Endothelial cell of umbilical vein (primary cell): ENCODE results near the gene TSSK6. TPM values are rescaled to one million over a fixed set of nuclear protein-coding genes. Genes with fewer than 3 reads are reported as not detected.

Experiments
- BruUV-seq: library from RNA; stranded (reverse); fragments of 400-500 nt; replicated peaks from 2 replicates; lab custom pipeline; 2021; lab: Mats Ljungman, UMichigan
- CTCF ChIA-PET: fragments of 300-600, 350-600 bp; sonication (Branson Sonifier 250); formaldehyde crosslinking; loops from one replicate; lab custom pipeline; 2021; ENCODE audit warnings: antibody characterized with exemption, inconsistent platforms; lab: Charles Lee
- POLR2A ChIA-PET: fragments of 300-600, 350-600 bp; sonication (Branson Sonifier 250); formaldehyde crosslinking; loops from one replicate; lab custom pipeline; 2021; ENCODE audit warnings: antibody characterized with exemption, inconsistent platforms; lab: Charles Lee
- DNase-seq: peaks from one replicate; pipeline ENCODE4 v3.0.0-alpha.2; 2011; ENCODE audit warnings: low read depth, low spot score
- FAIRE-seq: peaks from 2 replicates; lab custom pipeline; 2011; peaks lifted over from hg19 to GRCh38; lab: Jason Lieb, UNC
- H2AFZ ChIP-seq: 2 replicates; pipeline ENCODE4 v1.6.0; 2012; ENCODE audit warnings: low read depth, low read length, control low read depth, inconsistent platforms
- H3K27ac ChIP-seq: 2 replicates; pipeline ENCODE4 v1.5.1; 2011; ENCODE audit warnings: low read depth, mild to moderate bottlenecking, control low read depth, low read length, moderate library complexity; ENCODE audit not compliant: insufficient read depth
- H3K27me3 ChIP-seq, 2 experiments: 2 replicates each; pipeline versions ENCODE4 v1.6.0 to v1.6.1; 2011; ENCODE audit warnings: low read length in 2 of 2, mixed read lengths in 1 of 2; ENCODE audit not compliant: control insufficient read depth in 2 of 2, insufficient read depth in 2 of 2
- H3K36me3 ChIP-seq, 2 experiments: 2 replicates in 1 of 2; 3 replicates in 1 of 2; pipeline ENCODE4 v1.5.1; 2011; ENCODE audit warnings: low read length in 2 of 2, mild to moderate bottlenecking in 1 of 2, moderate library complexity in 1 of 2; ENCODE audit not compliant: control insufficient read depth in 2 of 2, insufficient read depth in 2 of 2; ENCODE audit errors: extremely low read depth in 1 of 2
- H3K4me1 ChIP-seq: 3 replicates; pipeline ENCODE4 v1.5.1; 2011; ENCODE audit warnings: mild to moderate bottlenecking, low read length; ENCODE audit not compliant: control insufficient read depth, insufficient read depth; ENCODE audit errors: extremely low read depth
- H3K4me2 ChIP-seq: 2 replicates; pipeline ENCODE4 v1.6.1; 2011; ENCODE audit warnings: low read length, control low read depth, mixed read lengths; ENCODE audit not compliant: insufficient read depth
- H3K4me3 ChIP-seq, 3 experiments: fragments of 200-600 bp in 1 of 3; sonication (generic), shearing (Covaris generic) in 1 of 3; replicated peaks in 1 of 3; 2 replicates each; pipeline ENCODE4 v1.5.1; 2011 to 2016; ENCODE audit warnings: control low read depth in 3 of 3, low read length in 3 of 3, mild to moderate bottlenecking in 2 of 3, inconsistent platforms in 1 of 3, low read depth in 1 of 3, moderate library complexity in 1 of 3; ENCODE audit not compliant: insufficient read depth in 1 of 3
- H3K79me2 ChIP-seq: 2 replicates; pipeline ENCODE4 v1.6.0; 2012; ENCODE audit warnings: low read length, inconsistent platforms; ENCODE audit not compliant: control insufficient read depth, insufficient read depth
- H3K9ac ChIP-seq: replicated peaks from 2 replicates; pipeline ENCODE3; 2011; ENCODE audit warnings: low read length, control low read depth; ENCODE audit not compliant: insufficient read depth; ENCODE audit errors: extremely low read depth
- H3K9me1 ChIP-seq: replicated peaks from 3 replicates; pipeline ENCODE4 v1.6.0; 2011; ENCODE audit warnings: mild to moderate bottlenecking, low read length; ENCODE audit not compliant: control insufficient read depth, insufficient read depth; ENCODE audit errors: extremely low read depth
- H3K9me3 ChIP-seq: replicated peaks from 2 replicates; pipeline ENCODE4 v1.5.1; 2012; ENCODE audit warnings: low read length, inconsistent platforms; ENCODE audit not compliant: control insufficient read depth, insufficient read depth
- H4K20me1 ChIP-seq: replicated peaks from 2 replicates; pipeline ENCODE3; 2011; ENCODE audit warnings: mild to moderate bottlenecking, low read length; ENCODE audit not compliant: control insufficient read depth, insufficient read depth; ENCODE audit errors: extremely low read depth
- CTCF ChIP-seq, 2 donors: IDR thresholded peaks; 1 replicate in 1 of 2; 2 replicates in 1 of 2; pipeline ENCODE4 v1.5.1; 2011; ENCODE audit warnings: low read length in 2 of 2, mild to moderate bottlenecking in 2 of 2, moderate library complexity in 2 of 2, control low read depth in 1 of 2, inconsistent platforms in 1 of 2, low read depth in 1 of 2; ENCODE audit not compliant: insufficient read depth in 1 of 2; ENCODE audit errors: extremely low read depth in 1 of 2
- EZH2 ChIP-seq: IDR thresholded peaks from 2 replicates; pipeline ENCODE4 v1.6.1; 2012; ENCODE audit warnings: borderline replicate concordance, low read depth, mild to moderate bottlenecking, moderate library complexity, low read length, inconsistent platforms; ENCODE audit not compliant: severe bottlenecking
- FOS ChIP-seq: IDR thresholded peaks from 2 replicates; pipeline ENCODE4 v1.6.1; 2011; ENCODE audit warnings: mild to moderate bottlenecking, low read length, moderate library complexity, borderline replicate concordance; ENCODE audit not compliant: insufficient read depth
- GATA2 ChIP-seq: IDR thresholded peaks from 2 replicates; pipeline ENCODE4 v1.7.0; 2011; ENCODE audit warnings: low read depth, mild to moderate bottlenecking, moderate library complexity, mixed read lengths, low read length; ENCODE audit not compliant: insufficient read length, insufficient read depth
- JUN ChIP-seq: IDR thresholded peaks from 2 replicates; pipeline ENCODE4 v1.6.1; 2011; ENCODE audit warnings: borderline replicate concordance, low read depth; ENCODE audit not compliant: insufficient read length, insufficient read depth
- MAX ChIP-seq: IDR thresholded peaks from 2 replicates; pipeline ENCODE4 v1.6.1; 2011; ENCODE audit not compliant: insufficient read depth, insufficient read length
- MYC ChIP-seq: IDR thresholded peaks from one replicate; pipeline ENCODE4 v1.6.1; 2011; ENCODE audit warnings: mild to moderate bottlenecking, low read depth, low read length
- POLR2A ChIP-seq: IDR thresholded peaks from 2 replicates; pipeline ENCODE4 v1.6.1; 2012; ENCODE audit warnings: low read depth, mild to moderate bottlenecking, control low read depth, low read length
- POLR2AphosphoS5 ChIP-seq: IDR thresholded peaks from 2 replicates; pipeline ENCODE4 v1.6.1; 2012; ENCODE audit warnings: low read depth, mild to moderate bottlenecking, control low read depth, low read length, moderate library complexity; ENCODE audit not compliant: insufficient read depth
- dilution Hi-C: fragments of 300-500 bp; cut with MboI; formaldehyde crosslinking; loops from one replicate; pipeline ENCODE4 v1.15.0; 2019; ENCODE audit warnings: low sequenced_read_pairs; ENCODE audit not compliant: extremely low pct_ligation_motif_present
- intact Hi-C: fragments of 100-400 bp; cut with micrococcal nuclease; formaldehyde crosslinking; loops from one replicate; pipeline ENCODE4 v1.10.0; 2022
- polyA plus RNA-seq, 4 experiments: library from polyadenylated mRNA; depleted of rRNA in 3 of 4; stranded (reverse) in 3 of 4; unstranded in 1 of 4; fragments of >200 nt; gene quantifications; 2 replicates each; pipeline versions ENCODE4 v1.2.1 to v1.2.3, GENCODE V29; 2011 to 2012; ENCODE audit warnings: missing spikeins in 1 of 4
- total RNA-seq: library from RNA; stranded (reverse); gene quantifications from 2 replicates; pipeline ENCODE4 v1.2.3, GENCODE V29; 2021

Gene TSSK6
- total and polyA plus RNA-seq, 2 donors (not counting 3 experiments of a cell fraction or from before 2014, with no cell fraction given) = 0.76 to 0.82 TPM

GRCh38 chr19:19485998-19486290, 29.4 kb downstream of the TSSK6 start:
- Histone ChIP-seq H4K20me1 (no peaks in the 10 kb centered on the region), H3K9me1 (no peaks in the 10 kb centered on the region), H3K27ac (no peak overlapping the region), H2AFZ (no peak overlapping the region), H3K9ac (no peak overlapping the region), H3K9me3 (no peaks in the 10 kb centered on the region), H3K4me2 (no peak overlapping the region), H3K36me3 (peaks cover 0 to 4% of the 10 kb centered on the region in 2 experiments), H3K4me3 (no peak overlapping the region), H3K27me3 (no peaks in the 10 kb centered on the region), H3K79me2 (peaks cover 71% of the 10 kb centered on the region), H3K4me1 (peaks cover 29% of the 10 kb centered on the region)
- no TSS peak for BruUV-seq
- CTCF ChIA-PET = interaction anchor here (0.9 kb wide), 1 partner anchor 44 kb away, joined by 3 read pairs; no protein-coding TSS in a partner anchor
- dilution Hi-C loops (no loop called here), intact Hi-C loops (loop anchor here (10.0 kb wide), 1 partner anchor 291 kb away; the partner anchor contains the start of genes BORCS8 and RFXANK)
- FAIRE-seq = no peak
- no peak for TF ChIP-seq FOS
- TF ChIP-seq POLR2AphosphoS5 = no peak
- no peak for TF ChIP-seq GATA2
- no peak for TF ChIP-seq MAX
- TF ChIP-seq MYC = no peak
- TF ChIP-seq EZH2 = no peak
- DNase-seq = no peak
- POLR2A ChIA-PET = no interaction called here

GRCh38 chr19:19485161-19485997, 30.0 kb downstream of the TSSK6 start:
- Histone ChIP-seq H3K9me1 (no peaks in the 10 kb centered on the region), H3K4me3 (no peak overlapping the region), H3K4me1 (peaks cover 29% of the 10 kb centered on the region), H3K4me2 (no peak overlapping the region), H3K27ac (no peak overlapping the region), H3K9ac (no peak overlapping the region), H3K36me3 (peaks cover 0 to 9% of the 10 kb centered on the region in 2 experiments), H4K20me1 (no peaks in the 10 kb centered on the region), H3K27me3 (no peaks in the 10 kb centered on the region), H3K79me2 (peaks cover 73% of the 10 kb centered on the region), H2AFZ (no peak overlapping the region), H3K9me3 (no peaks in the 10 kb centered on the region)
- ChIA-PET CTCF (no interaction called here), POLR2A (no interaction called here)
- intact Hi-C loops (loop anchor here (10.0 kb wide), 1 partner anchor 291 kb away; the partner anchor contains the start of genes BORCS8 and RFXANK), dilution Hi-C loops (no loop called here)
- no peak for TF ChIP-seq FOS
- TF ChIP-seq POLR2A = no peak
- TF ChIP-seq EZH2 = no peak
- no peak for TF ChIP-seq MAX
- TF ChIP-seq JUN = no peak
- TF ChIP-seq CTCF (IDR thresholded peaks at IDR 0.05; ENCODE audit: extremely low read depth in 1 of 2, insufficient read depth in 1 of 2, low read depth in 1 of 2, low read length in 2 of 2) = no peak
- TF ChIP-seq POLR2AphosphoS5 = no peak
- no peak for TF ChIP-seq GATA2
- TF ChIP-seq MYC = no peak
- DNase-seq (no peak), FAIRE-seq (no peak)
- no TSS peak for BruUV-seq
